OCI-LY7 (cell line): ENCODE measurements around the gene ZCCHC14. TPM values are rescaled to one million over a fixed set of nuclear protein-coding genes. Genes with fewer than 3 reads are reported as not detected.

Experiments
- Bru-seq: library from RNA; stranded (reverse); fragments of 400-500 nt; gene quantifications from one replicate; lab custom pipeline; 2021; lab: Mats Ljungman, UMichigan
- BruChase-seq, 2 experiments: library from RNA; stranded (reverse); fragments of 400-500 nt; gene quantifications; one replicate each; lab custom pipeline; 2021; lab: Mats Ljungman, UMichigan
- BruUV-seq: library from RNA; stranded (reverse); fragments of 400-500 nt; replicated peaks from 2 replicates; lab custom pipeline; 2021; lab: Mats Ljungman, UMichigan
- CTCF ChIA-PET: fragments of 300-600 bp; sonication (Branson Sonifier 250); formaldehyde crosslinking; loops from one replicate; lab custom pipeline; 2022; ENCODE audit warnings: antibody characterized with exemption; ENCODE audit not compliant: unreplicated experiment; lab: Charles Lee
- POLR2A ChIA-PET: fragments of 300-600 bp; sonication (Branson Sonifier 250); formaldehyde crosslinking; loops from one replicate; lab custom pipeline; 2022; ENCODE audit warnings: antibody characterized with exemption; lab: Charles Lee
- DNase-seq: peaks from one replicate; pipeline ENCODE4 v3.0.0-alpha.2; 2015; ENCODE audit warnings: low spot score
- H2AFZ ChIP-seq: fragments of 200-600 bp; sonication (generic), shearing (Covaris generic); 2 replicates; pipeline ENCODE4 v1.6.1; 2014; ENCODE audit warnings: mild to moderate bottlenecking, antibody characterized with exemption, low read length, moderate library complexity
- H3K27ac ChIP-seq: fragments of 200-600 bp; sonication (generic); 2 replicates; pipeline ENCODE4 v1.5.1; 2014; ENCODE audit warnings: mixed run types, low read depth, mild to moderate bottlenecking, moderate library complexity, low read length, inconsistent platforms; ENCODE audit not compliant: poor library complexity, severe bottlenecking
- H3K36me3 ChIP-seq: fragments of 200-600 bp; sonication (generic); 2 replicates; pipeline ENCODE4 v1.6.1; 2014; ENCODE audit warnings: mild to moderate bottlenecking, antibody characterized with exemption, low read length, moderate library complexity, mixed read lengths; ENCODE audit not compliant: insufficient read depth
- H3K4me1 ChIP-seq: fragments of 200-600 bp; sonication (generic); 2 replicates; pipeline ENCODE4 v1.5.1; 2014; ENCODE audit warnings: mild to moderate bottlenecking, low read length; ENCODE audit not compliant: insufficient read depth, poor library complexity, severe bottlenecking
- H3K4me2 ChIP-seq: fragments of 200-600 bp; sonication (generic); 2 replicates; pipeline ENCODE4 v1.6.1; 2014; ENCODE audit warnings: mild to moderate bottlenecking, low read length
- H3K4me3 ChIP-seq: fragments of 200-600 bp; sonication (generic); 2 replicates; pipeline ENCODE4 v1.5.1; 2014; ENCODE audit warnings: mild to moderate bottlenecking, low read depth, low read length; ENCODE audit not compliant: poor library complexity, severe bottlenecking
- H3K79me2 ChIP-seq: fragments of 200-600 bp; sonication (generic); 2 replicates; pipeline ENCODE4 v1.6.1; 2016; ENCODE audit warnings: low read depth, mild to moderate bottlenecking, low read length, moderate library complexity, mixed read lengths; ENCODE audit not compliant: insufficient read depth
- H3K9me2 ChIP-seq: fragments of 200-600 bp; sonication (generic); 2 replicates; pipeline ENCODE4 v1.6.1; 2016; ENCODE audit warnings: mild to moderate bottlenecking, low read length, mixed read lengths; ENCODE audit not compliant: insufficient read depth
- H3K9me3 ChIP-seq: fragments of 200-600 bp; sonication (generic); 2 replicates; pipeline ENCODE4 v1.6.1; 2014; ENCODE audit warnings: mild to moderate bottlenecking, mixed run types, low read length, mixed read lengths
- H4K20me1 ChIP-seq: fragments of 200-600 bp; sonication (generic); 2 replicates; pipeline ENCODE4 v1.6.1; 2014; ENCODE audit warnings: mild to moderate bottlenecking, antibody characterized with exemption, low read length, moderate library complexity, mixed read lengths; ENCODE audit not compliant: insufficient read depth
- CTCF ChIP-seq: fragments of 200-600 bp; sonication (generic); conservative IDR thresholded peaks from 2 replicates; pipeline ENCODE4 v1.5.1; 2014; ENCODE audit warnings: mild to moderate bottlenecking, antibody characterized with exemption, low read length, moderate library complexity, mixed read lengths
- EZH2phosphoT487 ChIP-seq: fragments of 200-600 bp; sonication (generic); IDR thresholded peaks from 2 replicates; pipeline ENCODE4 v1.6.1; 2018; ENCODE audit warnings: low read depth, borderline replicate concordance, mild to moderate bottlenecking, mixed run types, antibody characterized with exemption, low read length, moderate library complexity, mixed read lengths
- intact Hi-C: fragments of 100-400 bp; cut with micrococcal nuclease; formaldehyde crosslinking; loops from one replicate; pipeline ENCODE4 v1.10.0; 2022; ENCODE audit not compliant: unreplicated experiment
- long read RNA-seq: library from polyadenylated mRNA; stranded (forward); transcript quantifications from one replicate; pipeline ENCODE4 v2.0.0, GENCODE V29; 2022
- total RNA-seq, 2 experiments: library from RNA; depleted of rRNA in 1 of 2; stranded (reverse); fragments of >200 nt in 1 of 2; shearing (Covaris generic) in 1 of 2; gene quantifications; 2 replicates each; pipeline ENCODE4 v1.2.3, GENCODE V29; 2014 to 2022

ZCCHC14 gene
- total RNA-seq (2014; rRNA removed; shearing (Covaris generic)), result 6.0 and 8.5 TPM in 2 replicates
- 17.1 and 19.6 TPM in 2 replicates for total RNA-seq (2022)
- Bru-seq, nascent RNA, result percentile 61 among the genes with signal in this experiment
- percentile 67 among the genes with signal in this experiment for BruChase-seq, experiment 1, labeled RNA remaining after a 6-hour chase
- percentile 70 among the genes with signal in this experiment for BruChase-seq, experiment 2, labeled RNA remaining after a 2-hour chase
- long read RNA-seq, partial matches to known transcripts, result 8 of 14 reads
- long read RNA-seq, other reads (novel, unspliced or antisense), result 6 of 14 reads

- ChIA-PET CTCF (no interaction called here), POLR2A (interaction anchor here (0.7 kb wide), 1 partner anchor 277 kb away, joined by 3 read pairs; no protein-coding TSS in a partner anchor)
- TF ChIP-seq CTCF (no peak), EZH2phosphoT487 (no peak)
- H3K9me2 ChIP-seq, result no peaks in the 10 kb centered on the region
- H4K20me1 ChIP-seq, result 0 out of 2 replicates have a peak, but pooled peaks cover 7% of the 10 kb centered on the region
- peak; percentile 99 for DNase-seq
- H3K4me3 ChIP-seq, result peak within 1 kb of the TSS; percentile 68
- peak within 1 kb of the TSS; percentile 83 for H2AFZ ChIP-seq
- no TSS peak for BruUV-seq
- 0 out of 2 replicates have a peak, but pooled peaks cover 4% of the 10 kb centered on the region for H3K36me3 ChIP-seq
- peak within 1 kb of the TSS; percentile 72 for H3K4me2 ChIP-seq
- no peaks in the 10 kb centered on the region for H3K9me3 ChIP-seq
- peaks cover 35% of the 10 kb centered on the region for H3K4me1 ChIP-seq
- intact Hi-C loops, result no loop called here
- peaks cover 12% of the 10 kb centered on the region; the same call in 1 of the 2 replicates for H3K79me2 ChIP-seq
- no peak within 1 kb of the TSS for H3K27ac ChIP-seq
These were observed at the start of gene ZCCHC14 for GRCh38 chr16:87492721-87493607. Gene ZCCHC14, minus strand, starts transcription at chr16:87493024. Its CDS starts 786 bp downstream, at chr16:87492238.

- Histone ChIP-seq H3K4me1 (no peaks in the 10 kb centered on the region), H2AFZ (no peak overlapping the region), H3K9me3 (no peaks in the 10 kb centered on the region), H3K79me2 (no peaks in the 10 kb centered on the region), H3K27ac (no peak overlapping the region), H4K20me1 (no peaks in the 10 kb centered on the region), H3K36me3 (no peaks in the 10 kb centered on the region), H3K4me2 (no peak overlapping the region), H3K4me3 (no peak overlapping the region), H3K9me2 (no peaks in the 10 kb centered on the region)
- no peak for TF ChIP-seq CTCF
- TF ChIP-seq EZH2phosphoT487, result no peak
- ChIA-PET CTCF (no interaction called here), POLR2A (no interaction called here)
- intact Hi-C loops, result no loop called here
- DNase-seq, result no peak
- BruUV-seq, result no TSS peak
These were observed 49.0 kb upstream of the ZCCHC14 start for GRCh38 chr16:87541872-87542234.
